Frontal cortex (tissue), 4 donors: ENCODE measurements around the gene SLC39A7. TPM values are rescaled to one million over a fixed set of nuclear protein-coding genes. Genes with fewer than 3 reads are reported as not detected.

ENCODE experiments used
- DNase-seq, 2 donors: peaks; one replicate each; pipeline ENCODE4 v3.0.0; 2012; ENCODE audit warnings: low spot score in 2 of 2
- FAIRE-seq: peaks from 2 replicates; lab custom pipeline; 2012; peaks lifted over from hg19 to GRCh38; lab: Jason Lieb, UNC
- total RNA-seq: library from RNA; depleted of rRNA; stranded (reverse); fragments of >200 nt; gene quantifications from one replicate; pipeline ENCODE4 v1.2.3, GENCODE V29; 2014
- donor health status: control.
- donor health status: control.
- donor health status: control.

The SLC39A7 gene
- total RNA-seq, 1 donor from 2014 or later = 36.3 TPM

GRCh38 chr6:33203443-33204164 lies 2.9 kb downstream of the SLC39A7 start:
- DNase-seq = no peak
- no peak for FAIRE-seq

- DNase-seq = no peak
- FAIRE-seq = no peak
These were observed 3.4 kb downstream of the SLC39A7 start for GRCh38 chr6:33204165-33204414.

GRCh38 chr6:33204415-33205190 lies 3.9 kb downstream of the SLC39A7 start, which contains the start of gene HSD17B8:
TSS of gene HSD17B8 (plus strand) at chr6:33204655. CDS start at chr6:33204669, 14 bp downstream.
- FAIRE-seq (no peak), DNase-seq (peak; percentile 93 to 96)

GRCh38 chr6:33205191-33206026 lies 4.7 kb downstream of the SLC39A7 start:
- no peak for DNase-seq
- no peak for FAIRE-seq

- FAIRE-seq (no peak), DNase-seq (no peak)
These were observed 5.6 kb downstream of the SLC39A7 start for GRCh38 chr6:33206027-33206863.

- DNase-seq (peak in 1 of 2 donors; percentile 57), FAIRE-seq (no peak)
These were observed 6.3 kb downstream of the SLC39A7 start for GRCh38 chr6:33206864-33207551.

- FAIRE-seq (no peak), DNase-seq (peak; percentile 54 to 60)
These were observed 7.0 kb downstream of the SLC39A7 start for GRCh38 chr6:33207552-33208090.

GRCh38 chr6:33208091-33208967 lies 7.7 kb downstream of the SLC39A7 start, which contains the start of gene RING1:
TSS of gene RING1 (plus strand) at chr6:33208500. CDS start at chr6:33208823, 323 bp downstream.
- peak; percentile 98 for DNase-seq
- FAIRE-seq = no peak

- FAIRE-seq = no peak
- no peak for DNase-seq
These were observed 9.2 kb downstream of the SLC39A7 start for GRCh38 chr6:33209856-33210255.

GRCh38 chr6:33211136-33211535 lies 10.5 kb downstream of the SLC39A7 start:
- DNase-seq (no peak), FAIRE-seq (no peak)

- DNase-seq = no peak
These were observed 11.2 kb downstream of the SLC39A7 start for GRCh38 chr6:33211666-33212422.

GRCh38 chr6:33212857-33213165 lies 12.1 kb downstream of the SLC39A7 start:
- FAIRE-seq (no peak), DNase-seq (peak in 1 of 2 donors; percentile 22)

More at GRCh38 chr6:33211666-33212422, 11.2 kb downstream of the SLC39A7 start:
- no peak for FAIRE-seq

GRCh38 chr6:33213166-33213988 lies 12.7 kb downstream of the SLC39A7 start:
- peak; percentile 34 to 64 for DNase-seq
- FAIRE-seq = no peak

- DNase-seq (no peak), FAIRE-seq (no peak)
These were observed 13.3 kb downstream of the SLC39A7 start for GRCh38 chr6:33213989-33214335.

GRCh38 chr6:33215271-33216116 lies 14.8 kb downstream of the SLC39A7 start:
- FAIRE-seq (no peak), DNase-seq (no peak)
